Epithelial cell of umbilical artery (primary cell): ENCODE measurements around the gene BPGM. TPM values are rescaled to one million over a fixed set of nuclear protein-coding genes. Genes with fewer than 3 reads are reported as not detected.

ENCODE experiments used
- total RNA-seq: library from RNA; depleted of rRNA; stranded (reverse); fragments of >200 nt; gene quantifications from 2 replicates; pipeline ENCODE4 v1.2.3, GENCODE V29; 2014

The BPGM gene
- total RNA-seq: 26.9 and 91.6 TPM in 2 replicates

DNA sequence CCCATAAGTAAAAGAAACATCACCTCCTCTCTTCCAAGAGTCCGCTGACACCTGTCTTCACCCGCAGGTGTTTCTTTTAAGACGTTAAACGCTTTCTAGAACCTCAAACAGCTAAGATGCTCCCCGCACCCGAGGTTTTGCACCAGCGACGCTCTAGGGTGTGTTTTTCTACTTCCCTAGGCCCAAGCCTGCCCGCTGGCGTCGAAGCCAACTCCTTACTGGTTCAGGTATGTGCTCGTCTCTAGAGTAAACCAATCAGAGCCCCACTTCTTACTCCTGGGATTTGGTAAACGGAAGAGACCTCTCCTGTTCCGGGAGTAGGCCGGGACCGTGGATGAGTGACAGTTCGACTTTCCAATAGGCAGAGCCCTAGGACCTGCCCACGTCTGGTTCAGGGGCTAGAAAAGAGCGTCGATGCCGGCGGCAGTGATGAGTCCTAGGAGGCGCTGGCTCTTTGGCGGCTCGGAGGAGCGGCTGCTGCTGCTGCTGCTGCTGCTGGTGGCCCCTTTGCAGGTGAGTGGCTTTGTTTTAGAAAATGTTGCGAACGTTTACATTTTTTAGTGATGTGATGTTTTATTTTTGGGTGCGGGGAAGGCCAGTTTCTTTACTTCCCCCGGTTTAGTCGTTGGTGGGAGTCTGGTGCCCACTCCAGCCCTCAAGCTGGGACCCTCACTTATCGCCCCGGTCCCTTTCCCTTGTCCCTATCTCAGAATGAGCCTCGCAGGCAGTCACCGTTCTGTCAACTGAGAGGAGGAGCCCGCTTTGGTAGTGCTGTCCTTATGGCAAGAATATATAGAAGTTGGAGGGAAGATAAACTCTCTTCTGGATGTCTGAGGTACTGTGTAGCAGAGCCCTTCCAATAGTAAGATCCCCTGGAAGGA is at the start of gene BPGM:
TSS of gene BPGM (plus strand) at position 429 of the 881 bp plus-strand sequence. CDS start 14,655 bp downstream, outside the sequence.

Other genes with a start within 250 kb of the BPGM start
- gene AKR1B1, start 187.8 kb upstream of the BPGM start, total RNA-seq: 128 and 161 TPM in 2 replicates
- gene AKR1B10, start 119.3 kb upstream of the BPGM start, total RNA-seq: 0.46 and 1.3 TPM in 2 replicates
- not detected in 2 replicates for gene AKR1B15, start 97.7 kb upstream of the BPGM start, total RNA-seq
- gene CALD1, start 132.8 kb downstream of the BPGM start, total RNA-seq: 248 and 255 TPM in 2 replicates